Transverse colon (tissue), 3 donors: ENCODE measurements around the gene MUC21.

Source experiments
- POLR2A ChIP-seq: fragments of 450-650 bp; IDR thresholded peaks from one replicate; pipeline ENCODE4 v1.6.1; 2016; ENCODE audit warnings: antibody characterized with exemption, mild to moderate bottlenecking, moderate library complexity
- POLR2AphosphoS5 ChIP-seq, 3 donors: sonication (generic); formaldehyde crosslinking; IDR thresholded peaks; one replicate each; pipeline ENCODE4 v1.6.1; 2016; ENCODE audit warnings: antibody characterized with exemption in 3 of 3

DNA sequence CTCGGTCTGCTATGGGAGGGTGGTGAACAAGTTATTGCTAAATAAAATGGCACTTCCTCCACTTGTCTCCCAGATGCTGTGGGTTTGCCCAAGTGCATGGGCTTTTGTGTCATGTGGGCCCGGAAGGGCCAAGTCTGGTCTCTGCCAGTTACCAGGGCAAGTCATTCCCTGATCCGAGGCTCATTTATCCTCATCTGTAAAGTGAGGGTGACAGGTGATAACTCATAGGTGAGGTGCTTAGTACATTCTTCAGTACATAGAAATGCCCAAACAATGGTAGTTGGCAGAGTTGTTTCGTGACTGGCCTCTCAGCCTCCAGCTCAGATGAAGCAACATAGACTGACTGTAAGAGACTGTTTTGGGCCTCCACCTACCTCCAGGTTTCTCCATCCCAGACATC lies 44.8 kb upstream of the MUC21 start:
- TF ChIP-seq POLR2A (no peak), POLR2AphosphoS5 (IDR thresholded peaks at IDR 0.05) (no peak)
